Hematopoietic multipotent progenitor cell treated with erythropoietin and hydrocortisone succinate and interleukin-3 and kit ligand, for 6 days (in vitro differentiated cells): ENCODE data around the gene NRXN3.

Source experiments
- DNase-seq: peaks from one replicate; pipeline ENCODE4 v3.0.0-alpha.2; 2015

NRXN3 gene

DNA sequence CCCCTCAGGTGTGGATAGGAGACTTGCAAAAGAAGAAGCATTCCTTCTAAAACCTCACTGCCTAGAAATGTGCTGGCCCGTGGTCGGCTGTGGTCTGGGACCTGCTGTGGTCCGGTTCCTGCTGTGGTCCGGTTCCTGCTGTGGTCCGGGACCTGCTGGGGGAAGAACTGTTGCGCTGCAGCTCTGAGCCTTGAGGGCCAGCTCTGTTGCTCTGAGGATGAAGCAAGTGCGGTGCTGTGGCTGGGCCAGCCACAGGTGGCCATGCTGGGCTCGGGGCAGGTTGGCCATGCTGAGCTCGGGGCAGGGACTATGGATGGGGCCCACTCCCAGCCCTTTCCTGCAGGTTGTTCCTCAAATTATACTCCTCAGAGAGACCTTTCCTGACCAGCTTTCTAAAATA lies 5.2 kb downstream of the NRXN3 start:
- DNase-seq: no peak

DNA sequence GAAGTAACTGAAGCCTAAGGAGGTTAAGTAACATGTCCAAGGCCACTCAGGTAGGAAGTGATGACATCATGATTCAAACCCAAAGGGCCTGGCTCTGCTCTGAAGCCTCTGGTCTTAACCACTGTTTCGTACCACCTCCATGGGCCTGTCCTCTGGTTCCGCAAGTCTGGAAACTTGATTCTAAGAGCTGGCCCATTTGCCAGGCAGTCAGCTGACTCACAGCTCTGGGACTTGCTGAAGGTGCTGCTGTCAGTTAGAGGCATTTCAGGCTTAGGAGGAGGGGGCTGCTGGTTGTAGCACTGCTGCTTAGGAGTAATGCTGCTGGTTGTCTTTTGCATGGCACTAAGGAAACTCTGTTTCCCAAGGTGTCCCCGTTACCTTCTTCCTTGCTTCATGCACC lies 7.9 kb downstream of the NRXN3 start:
- DNase-seq: no peak

DNA sequence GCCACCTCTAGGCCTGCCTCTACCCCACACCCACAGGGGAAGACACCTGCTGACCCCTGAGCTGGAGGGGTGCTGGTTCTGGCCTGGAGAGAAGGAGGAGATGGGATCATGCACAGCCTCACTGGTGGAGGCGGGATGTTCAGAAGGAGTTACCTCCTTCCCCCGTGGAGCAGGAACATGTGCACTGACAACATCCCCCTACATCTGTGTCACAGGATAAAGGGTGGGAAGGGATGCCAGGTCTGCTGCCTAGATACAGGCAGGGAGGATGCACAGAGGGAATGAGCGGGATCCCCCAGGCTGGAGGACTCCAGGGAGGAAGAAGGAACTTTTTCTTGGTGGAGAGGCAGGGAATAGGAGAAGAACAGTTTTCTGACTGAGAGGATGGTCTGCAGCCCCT lies 8.8 kb downstream of the NRXN3 start:
- DNase-seq: no peak

GRCh38 chr14:78181270-78181669 lies 11.1 kb downstream of the NRXN3 start:
- no peak for DNase-seq

DNA sequence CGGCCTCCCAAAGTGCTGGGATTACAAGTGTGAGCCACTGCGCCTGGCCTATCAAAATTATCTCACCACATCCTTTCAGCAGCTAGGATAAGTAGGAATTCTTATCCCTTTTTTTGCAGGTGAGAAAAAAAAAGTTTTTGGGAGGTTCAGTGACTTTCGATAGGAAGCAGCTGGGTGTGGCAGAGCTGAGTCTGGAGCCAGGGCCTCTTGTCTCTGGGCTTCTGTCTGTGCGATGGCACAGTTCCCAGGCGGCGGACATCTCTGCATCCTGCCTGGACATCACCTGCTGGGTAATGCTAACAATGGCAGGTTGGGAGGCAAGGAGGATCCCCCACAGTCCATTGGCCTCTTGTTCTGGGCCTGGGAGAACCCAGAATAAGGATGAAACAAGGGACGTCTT lies 12.5 kb downstream of the NRXN3 start:
- DNase-seq: no peak

- DNase-seq: no peak
Observed at GRCh38 chr14:78184157-78184556, 14.0 kb downstream of the NRXN3 start.

GRCh38 chr14:78186277-78186676 lies 16.1 kb downstream of the NRXN3 start:
- DNase-seq: no peak

GRCh38 chr14:78188882-78189281 lies 18.7 kb downstream of the NRXN3 start:
- DNase-seq: no peak

GRCh38 chr14:78195431-78195830 lies 25.3 kb downstream of the NRXN3 start:
- no peak for DNase-seq

- no peak for DNase-seq
Observed at GRCh38 chr14:78196323-78196722, 26.1 kb downstream of the NRXN3 start.

DNA sequence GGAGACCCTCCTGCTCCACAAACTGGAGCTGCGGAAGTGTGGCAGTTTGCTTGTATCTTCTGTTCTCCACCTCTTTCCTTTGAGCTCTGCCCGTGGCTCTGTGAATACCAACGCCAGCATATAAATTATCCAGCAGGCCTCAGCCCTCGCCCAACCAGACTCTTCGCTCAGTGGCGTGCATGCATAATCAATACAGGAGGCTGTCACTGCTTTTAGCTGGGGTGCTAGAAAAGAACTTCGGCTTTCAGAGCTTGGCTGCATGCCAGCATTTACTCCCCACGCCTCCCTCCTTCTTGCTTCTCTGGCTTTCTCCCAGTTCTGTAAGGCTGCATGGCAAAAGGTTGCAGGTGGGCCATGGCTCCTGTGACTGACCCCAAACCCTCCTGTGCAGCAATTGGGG lies 26.9 kb downstream of the NRXN3 start:
- DNase-seq: no peak

- DNase-seq: peak; percentile 38
Observed at GRCh38 chr14:78202163-78202562, 32.0 kb downstream of the NRXN3 start.

GRCh38 chr14:78202976-78203375 lies 32.8 kb downstream of the NRXN3 start:
- no peak for DNase-seq

DNA sequence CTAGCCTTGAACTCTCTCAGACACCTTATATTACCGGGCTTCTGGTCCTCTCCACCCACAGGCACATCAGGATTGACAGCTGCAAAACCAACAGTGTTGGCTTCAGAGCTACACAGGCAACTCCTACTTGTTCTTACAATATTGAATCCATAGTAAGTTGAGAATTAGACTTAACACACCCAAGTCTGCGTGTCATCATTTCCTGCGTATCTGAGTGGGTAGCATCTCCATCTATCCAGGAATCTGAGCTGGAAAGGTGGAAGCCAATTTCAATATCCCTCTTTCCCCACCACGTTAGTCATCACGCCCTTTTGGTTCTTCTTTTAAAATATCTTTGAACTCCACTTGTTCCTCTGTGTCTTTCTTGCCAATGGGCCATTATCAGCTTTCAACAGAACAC lies 37.2 kb downstream of the NRXN3 start:
- no peak for DNase-seq

GRCh38 chr14:78220273-78220672 lies 50.1 kb downstream of the NRXN3 start:
- no peak for DNase-seq

GRCh38 chr14:78222746-78223145 lies 52.6 kb downstream of the NRXN3 start:
- no peak for DNase-seq

DNA sequence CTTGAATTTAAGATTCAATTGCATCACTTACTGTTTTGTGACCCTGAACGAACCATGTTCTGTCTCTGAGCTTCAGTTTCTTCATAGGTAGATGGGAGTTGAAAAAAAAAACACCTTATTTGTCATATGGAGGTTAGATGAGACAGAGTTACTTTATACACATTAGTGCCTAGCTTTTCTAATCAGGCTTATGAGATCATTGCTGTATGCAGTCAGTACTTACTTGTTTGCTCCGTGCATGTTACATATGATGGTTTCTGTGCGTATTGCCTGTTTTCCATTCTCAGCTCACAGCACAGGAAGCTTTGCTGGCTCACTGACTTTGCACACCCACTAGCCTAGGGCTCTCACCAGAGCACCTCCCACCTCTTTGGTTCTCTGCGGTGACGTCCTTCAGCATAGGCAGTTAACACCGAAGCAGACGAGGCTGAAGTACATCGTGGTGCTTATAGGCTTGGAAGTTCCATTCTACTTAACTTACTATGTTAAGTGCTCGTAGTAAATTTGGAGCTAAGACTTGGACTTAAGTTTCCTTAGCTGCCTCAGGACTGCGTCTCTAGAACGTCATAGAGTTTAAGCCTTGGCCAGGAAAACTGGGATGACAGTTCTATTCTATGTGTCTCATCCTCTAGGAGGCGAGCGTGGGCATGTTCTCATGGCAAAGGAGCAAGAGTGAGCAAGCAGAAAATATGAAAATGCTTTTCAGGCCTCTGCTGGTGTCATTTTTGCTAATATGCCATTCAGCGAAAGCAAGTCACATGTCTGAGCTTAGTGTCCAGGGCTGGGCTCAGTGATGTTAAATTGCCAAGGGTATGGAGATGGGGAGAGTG lies 57.3 kb downstream of the NRXN3 start:
- no peak for DNase-seq

DNA sequence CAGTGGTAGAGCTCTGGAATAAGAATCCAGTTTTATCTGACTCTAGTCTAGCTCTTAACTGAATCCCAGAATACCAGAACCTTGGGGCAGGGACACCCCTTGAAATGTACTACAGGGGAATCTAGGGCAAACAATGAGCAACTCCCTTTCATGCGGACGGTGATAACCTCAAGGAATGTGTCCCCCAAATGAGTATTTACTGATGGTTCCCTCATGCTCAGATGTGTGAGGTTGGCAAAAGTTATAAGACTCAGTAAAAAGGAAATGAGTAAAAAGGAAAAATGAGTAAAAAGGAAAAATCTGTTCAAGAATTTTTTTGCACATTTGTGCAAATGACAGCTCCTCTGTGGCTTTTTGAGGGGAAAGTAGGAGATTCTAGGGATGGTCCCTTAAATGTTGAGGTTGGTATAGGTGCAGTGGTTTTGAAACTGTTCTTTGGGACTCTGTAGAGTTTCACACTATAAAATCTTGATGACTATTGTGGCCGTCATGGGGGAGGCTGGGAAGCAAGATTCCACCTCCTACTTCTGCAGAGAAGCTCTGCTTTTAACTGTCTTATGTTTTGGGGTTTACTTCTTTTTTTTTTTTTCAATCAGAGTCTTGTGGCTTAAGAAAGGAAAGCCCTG lies 58.6 kb downstream of the NRXN3 start:
- DNase-seq: no peak

DNA sequence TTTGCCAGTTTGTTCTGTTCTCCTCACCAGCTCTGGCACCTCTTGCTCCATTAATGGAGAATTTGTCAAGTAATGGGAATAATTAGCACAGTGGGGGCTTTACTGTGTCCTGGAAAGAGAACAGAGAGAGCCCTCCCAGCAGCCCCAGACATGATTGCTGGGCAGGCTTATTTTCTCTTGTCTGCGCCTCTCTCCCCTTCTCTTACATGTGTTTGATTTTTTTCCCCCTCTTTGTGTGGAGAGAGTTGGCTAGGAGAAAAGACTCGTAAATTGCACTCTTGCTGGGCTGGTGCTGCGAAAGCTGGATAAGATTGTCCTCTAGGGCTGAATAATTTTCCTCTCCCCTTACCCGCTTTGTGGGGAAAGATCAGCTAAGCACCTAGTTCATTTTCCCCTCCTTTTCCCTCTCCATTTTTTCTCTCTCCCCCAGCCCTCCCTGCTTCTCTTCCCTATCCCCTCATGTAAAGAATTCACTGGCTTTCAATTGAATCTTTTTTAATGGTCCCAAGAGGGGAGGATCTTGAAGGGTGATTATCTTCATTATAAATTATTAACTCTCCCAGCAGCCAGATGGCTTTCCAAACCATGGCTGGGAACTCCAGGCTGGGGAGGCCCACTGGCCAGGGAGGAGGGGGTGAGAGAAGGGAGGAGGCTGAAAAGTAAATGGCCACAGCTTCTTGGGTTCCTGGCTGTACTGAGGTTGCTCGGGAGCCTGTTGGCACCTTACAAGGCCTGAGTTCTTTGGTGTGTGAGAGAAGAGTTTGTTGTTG lies 62.2 kb downstream of the NRXN3 start:
- no peak for DNase-seq

GRCh38 chr14:78238141-78238540 lies 68.0 kb downstream of the NRXN3 start:
- DNase-seq: no peak

DNA sequence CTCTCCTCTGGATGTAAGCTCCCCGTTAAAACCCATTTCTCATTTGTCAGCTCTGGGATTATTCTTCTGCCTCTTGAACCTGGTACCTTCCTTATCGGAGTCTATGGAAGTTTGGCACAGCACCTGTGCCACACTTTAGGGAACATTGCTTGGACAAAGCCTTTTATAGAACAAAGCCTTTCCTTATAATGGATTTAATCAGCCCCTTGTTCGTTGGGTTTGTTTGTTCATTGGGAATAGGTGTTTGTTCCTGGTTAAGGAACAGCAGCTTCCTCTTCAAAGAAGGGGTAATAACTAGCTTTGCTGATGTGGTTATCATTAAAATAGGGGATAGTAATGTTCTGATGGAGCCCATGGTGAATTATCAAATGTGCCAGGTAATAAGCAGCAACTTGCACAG lies 70.4 kb downstream of the NRXN3 start:
- no peak for DNase-seq

- no peak for DNase-seq
Observed at GRCh38 chr14:78242086-78242485, 71.9 kb downstream of the NRXN3 start.

GRCh38 chr14:78243187-78243586 lies 73.0 kb downstream of the NRXN3 start:
- no peak for DNase-seq

DNA sequence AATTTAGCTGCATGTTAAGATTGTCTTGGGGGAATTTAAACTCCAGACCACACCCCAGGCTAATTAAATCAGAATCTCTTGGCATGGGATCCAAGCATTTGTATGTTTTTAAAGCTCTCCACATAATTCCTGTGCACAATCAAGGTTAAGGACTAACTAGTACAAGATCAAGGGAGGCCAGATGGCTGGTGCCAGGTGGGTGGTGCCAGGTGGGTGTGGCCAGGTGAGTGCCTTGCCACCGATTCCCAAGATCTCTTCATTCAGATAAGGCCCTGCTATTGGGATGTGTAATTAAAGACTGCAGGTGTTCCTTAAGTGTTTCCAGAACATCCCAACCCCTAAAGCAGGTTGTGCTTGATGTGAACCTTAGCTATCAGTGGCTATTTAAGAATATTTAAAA lies 75.1 kb downstream of the NRXN3 start:
- DNase-seq: no peak
